HepG2 (cell line): ENCODE results near the gene SLC6A5. TPM values are rescaled to one million over a fixed set of nuclear protein-coding genes. Genes with fewer than 3 reads are reported as not detected.

ENCODE experiments used
- ATAC-seq: fragments of 200-7000 bp; cut with Tn5 transposase; 3 replicates; pipeline ENCODE4 v1.9.1; 2020; ENCODE audit warnings: mild to moderate bottlenecking, moderate library complexity
- BruUV-seq: library from RNA; stranded (reverse); fragments of 400-500 nt; replicated peaks from 2 replicates; lab custom pipeline; 2021; lab: Mats Ljungman, UMichigan
- CTCF ChIA-PET: fragments of 300-600 bp; formaldehyde crosslinking; extraction: SDS; loops from one replicate; lab custom pipeline; 2021; ENCODE audit warnings: low total read pairs, inconsistent platforms, low intra/inter-chr PET ratio; lab: Yijun Ruan, JAX
- POLR2A ChIA-PET: fragments of 350-600 bp; sonication (Branson Sonifier 250); formaldehyde crosslinking; loops from one replicate; lab custom pipeline; 2020; ENCODE audit warnings: antibody characterized with exemption, inconsistent platforms; lab: Yijun Ruan, JAX
- DNase-seq: peaks from one replicate; pipeline ENCODE4 v3.0.0-alpha.2; 2015; ENCODE audit warnings: low spot score
- FAIRE-seq: peaks from 3 replicates; lab custom pipeline; 2011; peaks lifted over from hg19 to GRCh38; lab: Jason Lieb, UNC
- H2AFZ ChIP-seq: one replicate; pipeline ENCODE4 v1.6.1; 2011; ENCODE audit warnings: low read length, inconsistent platforms
- H3K27ac ChIP-seq: fragments of 300-600 bp; 3 replicates; pipeline ENCODE4 v1.8.0; 2011; ENCODE audit warnings: mixed run types, mild to moderate bottlenecking, mixed read lengths, low read length, inconsistent platforms; ENCODE audit not compliant: insufficient read depth; ENCODE audit errors: extremely low read length
- H3K27me3 ChIP-seq, 2 experiments: fragments of 200-600 bp in 1 of 2; 2 replicates in 1 of 2; 3 replicates in 1 of 2; pipeline versions ENCODE4 v1.6.0 to v1.8.0; 2011; ENCODE audit warnings: low read length in 2 of 2, mild to moderate bottlenecking in 2 of 2, moderate library complexity in 2 of 2, inconsistent platforms in 1 of 2; ENCODE audit not compliant: insufficient read depth in 2 of 2, control insufficient read depth in 1 of 2
- H3K36me3 ChIP-seq, 2 experiments: fragments of 200-600 bp in 1 of 2; replicated peaks in 1 of 2; 2 replicates in 1 of 2; 3 replicates in 1 of 2; pipeline versions ENCODE4 v1.5.1 to v1.8.0; 2011; ENCODE audit warnings: low read length in 2 of 2, inconsistent platforms in 1 of 2; ENCODE audit not compliant: insufficient read depth in 2 of 2, control insufficient read depth in 1 of 2
- H3K4me1 ChIP-seq: 2 replicates; pipeline ENCODE4 v1.5.1; 2012; ENCODE audit warnings: low read length, inconsistent platforms; ENCODE audit not compliant: insufficient read depth
- H3K4me2 ChIP-seq: 2 replicates; pipeline ENCODE4 v1.6.0; 2011; ENCODE audit warnings: low read depth, low read length, inconsistent platforms
- H3K4me3 ChIP-seq, 3 experiments: fragments of 200-600 bp in 1 of 3; sonication (generic), shearing (Covaris generic) in 1 of 3; replicated peaks in 1 of 3; 2 replicates each; pipeline ENCODE4 v1.5.1; 2011 to 2016; ENCODE audit warnings: low read length in 3 of 3, inconsistent platforms in 2 of 3, low read depth in 2 of 3, mild to moderate bottlenecking in 2 of 3, control low read depth in 1 of 3, mixed read lengths in 1 of 3; ENCODE audit not compliant: insufficient read depth in 1 of 3
- H3K79me2 ChIP-seq: one replicate; pipeline ENCODE4 v1.6.1; 2011; ENCODE audit warnings: low read length, inconsistent platforms; ENCODE audit not compliant: insufficient read depth
- H3K9ac ChIP-seq: 2 replicates; pipeline ENCODE4 v1.6.0; 2011; ENCODE audit warnings: mild to moderate bottlenecking, low read depth, low read length, inconsistent platforms; ENCODE audit not compliant: insufficient read depth
- H3K9me3 ChIP-seq: 2 replicates; pipeline ENCODE4 v1.5.1; 2012; ENCODE audit warnings: mild to moderate bottlenecking, low read length
- H4K20me1 ChIP-seq: 2 replicates; pipeline ENCODE4 v1.6.0; 2011; ENCODE audit warnings: inconsistent platforms, mild to moderate bottlenecking, low read length, moderate library complexity; ENCODE audit not compliant: insufficient read depth
- EHMT2 ChIP-seq: fragments of 200-600 bp; sonication (generic); IDR thresholded peaks from 2 replicates; pipeline ENCODE4 v1.7.0; 2017; ENCODE audit warnings: antibody characterized with exemption, low read depth, low read length, borderline replicate concordance
- MAFF ChIP-seq: IDR thresholded peaks from 2 replicates; pipeline ENCODE4 v1.6.1; 2011; ENCODE audit warnings: low read depth, low read length, improper control_type of control experiment
- SMARCC2 ChIP-seq: fragments of 450-650 bp; IDR thresholded peaks from 2 replicates; pipeline ENCODE4 v1.6.1; 2017; ENCODE audit warnings: antibody characterized with exemption, mild to moderate bottlenecking
- ZBTB2 ChIP-seq: sonication (generic); formaldehyde crosslinking; IDR thresholded peaks from 2 replicates; pipeline ENCODE4 v1.8.0; 2022; ENCODE audit warnings: low read depth, missing genetic modification reagents
- ZNF232 ChIP-seq: sonication (generic); formaldehyde crosslinking; IDR thresholded peaks from 2 replicates; pipeline ENCODE4 v1.4.0; 2020; ENCODE audit warnings: missing genetic modification reagents, borderline replicate concordance
- ZNF292 ChIP-seq: sonication (generic); formaldehyde crosslinking; IDR thresholded peaks from 2 replicates; pipeline ENCODE4 v1.8.1; 2022; ENCODE audit warnings: mild to moderate bottlenecking, low read depth, missing genetic modification reagents, borderline replicate concordance
- ZNF33A ChIP-seq: sonication (generic); formaldehyde crosslinking; IDR thresholded peaks from 2 replicates; pipeline ENCODE4 v1.5.1; 2020; ENCODE audit warnings: missing genetic modification reagents, mild to moderate bottlenecking, moderate library complexity, borderline replicate concordance
- ZNF484 ChIP-seq: sonication (generic); formaldehyde crosslinking; IDR thresholded peaks from 2 replicates; pipeline ENCODE4 v1.5.1; 2020; ENCODE audit warnings: mild to moderate bottlenecking, low read depth, missing genetic modification reagents, borderline replicate concordance
- ZNF607 ChIP-seq: sonication (generic); formaldehyde crosslinking; IDR thresholded peaks from 2 replicates; pipeline ENCODE4 v1.5.1; 2020; ENCODE audit warnings: missing genetic modification reagents, mild to moderate bottlenecking, borderline replicate concordance
- ZNF75D ChIP-seq: sonication (generic); formaldehyde crosslinking; IDR thresholded peaks from 2 replicates; pipeline ENCODE4 v1.8.1; 2023; ENCODE audit warnings: missing genetic modification reagents, mild to moderate bottlenecking, borderline replicate concordance
- WGBS: methylation state at CpG from one replicate; pipeline ENCODE4 v1.1.6; 2017; ENCODE audit warnings: low lambda C conversion rate; 5-methylcytosine and 5-hydroxymethylcytosine counted together
- in situ Hi-C: cut with HindIII; loops from 2 replicates; pipeline ENCODE4 v1.10.0; 2017; ENCODE audit warnings: low pct_unique_long_range_greater_than_20kb; ENCODE audit not compliant: extremely low pct_ligation_motif_present
- intact Hi-C: fragments of 100-400 bp; cut with micrococcal nuclease; formaldehyde crosslinking; loops from one replicate; pipeline ENCODE4 v1.10.0; 2022; ENCODE audit not compliant: unreplicated experiment
- polyA plus RNA-seq, 8 experiments: library from polyadenylated mRNA; depleted of rRNA in 3 of 8; stranded (reverse) in 7 of 8; unstranded in 1 of 8; fragments of >200 nt; fragmentation: Illumina TruSeq in 4 of 8; extraction: Trizol in 4 of 8; gene quantifications; 2 replicates each; pipeline versions ENCODE4 v1.2.1 to v1.2.3, GENCODE V29; 2011 to 2016; ENCODE audit warnings: low read depth in 4 of 8, missing spikeins in 1 of 8, mixed read lengths in 1 of 8; ENCODE audit not compliant: insufficient read depth in 1 of 8
- total RNA-seq, 5 experiments: library from RNA; depleted of rRNA; stranded (reverse); fragments of >200 nt; fragmentation: Illumina TruSeq; extraction: Trizol; gene quantifications; 2 replicates each; pipeline ENCODE4 v1.2.3, GENCODE V29; 2016; ENCODE audit warnings: low read depth in 1 of 5

Gene SLC6A5
- total and polyA plus RNA-seq, 2 of the 13 experiments (the other 11 are each of a cell fraction or from before 2014, with no cell fraction given), result not detected

GRCh38 chr11:20600020-20600346, 575 bp downstream of the SLC6A5 start:
- H4K20me1 ChIP-seq, result no peaks in the 10 kb centered on the region
- FAIRE-seq (no peak), ATAC-seq (no peak), DNase-seq (no peak)
- WGBS, result 37% methylated on average over 10 of the region's 10 CpGs
- no peaks in the 10 kb centered on the region for H3K9me3 ChIP-seq
- no peak overlapping the region for H3K4me3 ChIP-seq
- H3K27me3 ChIP-seq, result peaks cover 1 to 77% of the 10 kb centered on the region in 2 experiments
- ChIA-PET CTCF (no interaction called here), POLR2A (no interaction called here)
- no peak overlapping the region for H3K9ac ChIP-seq
- H2AFZ ChIP-seq, result no peak overlapping the region
- intact Hi-C loops, result no loop called here
- no peak for TF ChIP-seq ZBTB2 (CRISPR knock-in tag)
- TF ChIP-seq ZNF607 (CRISPR knock-in tag), result no peak
- TF ChIP-seq ZNF232 (CRISPR knock-in tag), result 0 out of 2 replicates have a peak, but pooled peaks have one; percentile 3
- no peak for TF ChIP-seq ZNF292 (CRISPR knock-in tag)
- peak; percentile 15; the same call in 1 of the 2 replicates for TF ChIP-seq EHMT2
- TF ChIP-seq ZNF33A (CRISPR knock-in tag), result no peak
- H3K4me2 ChIP-seq, result no peak overlapping the region
- H3K79me2 ChIP-seq, result no peaks in the 10 kb centered on the region
- in situ Hi-C loops, result loop anchor here (25.0 kb wide), 1 partner anchor 463 kb away; no protein-coding TSS in a partner anchor
- BruUV-seq, result no TSS peak
- no peaks in the 10 kb centered on the region for H3K36me3 ChIP-seq
- H3K27ac ChIP-seq, result no peak overlapping the region
- peaks cover 3% of the 10 kb centered on the region; the same call in 1 of the 2 replicates for H3K4me1 ChIP-seq

- Histone ChIP-seq H2AFZ (no peak overlapping the region), H3K9ac (no peak overlapping the region), H4K20me1 (no peaks in the 10 kb centered on the region), H3K27ac (no peak overlapping the region), H3K4me2 (no peak overlapping the region), H3K4me3 (no peak overlapping the region), H3K4me1 (no peaks in the 10 kb centered on the region), H3K36me3 (no peaks in the 10 kb centered on the region), H3K27me3 (peaks cover 1 to 82% of the 10 kb centered on the region in 2 experiments), H3K9me3 (no peaks in the 10 kb centered on the region), H3K79me2 (no peaks in the 10 kb centered on the region)
- ATAC-seq, result no peak
- in situ Hi-C loops, result loop anchor here (25.0 kb wide), 1 partner anchor 463 kb away; no protein-coding TSS in a partner anchor
- 22% methylated on average over 7 of the region's 7 CpGs for WGBS
- no peak for FAIRE-seq
- no TSS peak for BruUV-seq
- no peak for DNase-seq
- intact Hi-C loops, result no loop called here
- POLR2A ChIA-PET, result no interaction called here
- CTCF ChIA-PET, result no interaction called here
- no peak for TF ChIP-seq ZNF484 (CRISPR knock-in tag)
- TF ChIP-seq MAFF, result no peak
- no peak for TF ChIP-seq SMARCC2
- TF ChIP-seq ZNF75D (CRISPR knock-in tag), result no peak
These were observed 1.1 kb downstream of the SLC6A5 start for GRCh38 chr11:20600551-20600950.
